Common myeloid progenitor, CD34-positive (primary cell): ENCODE results near the gene KDELR3. TPM values are rescaled to one million over a fixed set of nuclear protein-coding genes. Genes with fewer than 3 reads are reported as not detected.

Experiments used
- CTCF ChIA-PET: fragments of 350-600 bp; sonication (Branson Sonifier 250); formaldehyde crosslinking; loops from one replicate; lab custom pipeline; 2021; ENCODE audit warnings: antibody characterized with exemption; lab: Charles Lee
- POLR2A ChIA-PET: fragments of 350-600 bp; sonication (Branson Sonifier 250); formaldehyde crosslinking; loops from one replicate; lab custom pipeline; 2021; ENCODE audit warnings: antibody characterized with exemption; lab: Charles Lee
- DNase-seq, 3 donors: peaks; one replicate each; pipeline versions ENCODE4 v3.0.0 to v3.0.0-alpha.2; 2013
- H3K27ac ChIP-seq, 2 experiments: 1 replicate in 1 of 2; 2 replicates in 1 of 2; pipeline ENCODE4 v1.7.0; 2013; ENCODE audit warnings: inconsistent platforms in 2 of 2, low read length in 2 of 2, mild to moderate bottlenecking in 2 of 2, low read depth in 1 of 2, moderate library complexity in 1 of 2; ENCODE audit not compliant: severe bottlenecking in 2 of 2, insufficient read depth in 1 of 2, poor library complexity in 1 of 2
- H3K27me3 ChIP-seq, 5 experiments: replicated peaks in 2 of 5; 1 replicate in 3 of 5; 2 replicates in 2 of 5; pipeline versions ENCODE4 v1.6.1 to v1.7.0; 2013; ENCODE audit warnings: low read length in 4 of 5, mild to moderate bottlenecking in 2 of 5, moderate library complexity in 2 of 5, inconsistent platforms in 1 of 5; ENCODE audit not compliant: insufficient read depth in 5 of 5, control insufficient read depth in 4 of 5
- H3K36me3 ChIP-seq, 4 experiments: 1 replicate in 2 of 4; 2 replicates in 2 of 4; pipeline versions ENCODE4 v1.6.1 to v1.7.0; 2013; ENCODE audit warnings: low read length in 3 of 4, control low read depth in 1 of 4, mild to moderate bottlenecking in 1 of 4; ENCODE audit not compliant: control insufficient read depth in 4 of 4, insufficient read depth in 4 of 4
- H3K4me1 ChIP-seq, 4 experiments: 1 replicate in 3 of 4; 2 replicates in 1 of 4; pipeline versions ENCODE4 v1.6.1 to v1.7.1; 2013; ENCODE audit warnings: low read length in 3 of 4, mild to moderate bottlenecking in 3 of 4, control low read depth in 1 of 4, inconsistent platforms in 1 of 4, moderate library complexity in 1 of 4; ENCODE audit not compliant: control insufficient read depth in 4 of 4, insufficient read depth in 4 of 4; ENCODE audit errors: control extremely low read depth in 1 of 4
- H3K4me3 ChIP-seq, 7 experiments: 1 replicate in 4 of 7; 2 replicates in 3 of 7; pipeline versions ENCODE4 v1.5.1 to v1.7.0; 2013; ENCODE audit warnings: mild to moderate bottlenecking in 7 of 7, low read length in 6 of 7, moderate library complexity in 6 of 7, inconsistent platforms in 2 of 7, low read depth in 2 of 7, control low read depth in 1 of 7; ENCODE audit not compliant: insufficient read depth in 4 of 7, control insufficient read depth in 1 of 7; ENCODE audit errors: extremely low read depth in 1 of 7
- H3K9me3 ChIP-seq, 5 experiments: 1 replicate in 4 of 5; 2 replicates in 1 of 5; pipeline versions ENCODE4 v1.6.1 to v1.7.1; 2013; ENCODE audit warnings: low read length in 4 of 5, mild to moderate bottlenecking in 2 of 5, inconsistent platforms in 1 of 5, low read depth in 1 of 5, moderate library complexity in 1 of 5; ENCODE audit not compliant: control insufficient read depth in 4 of 5, insufficient read depth in 2 of 5; ENCODE audit errors: control extremely low read depth in 1 of 5
- WGBS: methylation state at CpG from one replicate; pipeline ENCODE4 v1.1.5; 2013; ENCODE audit not compliant: insufficient coverage; 5-methylcytosine and 5-hydroxymethylcytosine counted together
- polyA plus RNA-seq: library from polyadenylated mRNA; unstranded; fragments of 120-200 nt; gene quantifications from one replicate; pipeline ENCODE4 v1.2.1, GENCODE V29; 2013

The KDELR3 gene
- 2.0 TPM for polyA plus RNA-seq

- Histone ChIP-seq H3K27me3 (peaks cover 0 to 29% (median 17%) of the 10 kb centered on the region in 5 experiments), H3K9me3 (no peaks in the 10 kb centered on the region), H3K36me3 (no peaks in the 10 kb centered on the region), H3K4me3 (peak within 1 kb of the TSS; percentile 15 to 78 (median 58)), H3K27ac (peak within 1 kb of the TSS in 1 of 2 experiments; percentile 43), H3K4me1 (peaks cover 0 to 20% (median 17%) of the 10 kb centered on the region in 4 experiments)
- WGBS, result 1% methylated on average over 48 of the region's 53 CpGs
- ChIA-PET POLR2A (no interaction called here), CTCF (interaction anchor here (1.2 to 1.5 kb wide), 3 partner anchors 14 to 123 kb away, joined by 3 to 4 read pairs (median 3); no protein-coding TSS in a partner anchor)
- peak in 2 of 3 donors; percentile 51 to 64 for DNase-seq
Measured at GRCh38 chr22:38467904-38468442, at the start of gene KDELR3. TSS of gene KDELR3 (plus strand) at chr22:38468096. CDS start at chr22:38468234, 138 bp downstream.

GRCh38 chr22:38418589-38418988 lies 49.3 kb upstream of the KDELR3 start:
- no peaks in the 10 kb centered on the region for H3K27me3 ChIP-seq
- H3K27ac ChIP-seq, result no peak overlapping the region
- DNase-seq, result no peak
- H3K9me3 ChIP-seq, result no peaks in the 10 kb centered on the region
- CTCF ChIA-PET, result no interaction called here
- H3K4me1 ChIP-seq, result peaks cover 0 to 5% (median 0%) of the 10 kb centered on the region in 4 experiments
- 96% methylated on average over 14 of the region's 14 CpGs for WGBS
- POLR2A ChIA-PET, result no interaction called here
- H3K36me3 ChIP-seq, result no peaks in the 10 kb centered on the region
- H3K4me3 ChIP-seq, result no peak overlapping the region

GRCh38 chr22:38419121-38419857 lies 48.6 kb upstream of the KDELR3 start:
- Histone ChIP-seq H3K36me3 (no peaks in the 10 kb centered on the region), H3K27me3 (no peaks in the 10 kb centered on the region), H3K4me3 (no peak overlapping the region), H3K9me3 (no peaks in the 10 kb centered on the region), H3K4me1 (peaks cover 0 to 7% (median 0%) of the 10 kb centered on the region in 4 experiments), H3K27ac (no peak overlapping the region)
- CTCF ChIA-PET, result interaction anchor here (0.9 kb wide), 1 partner anchor 18 kb away, joined by 3 read pairs; no protein-coding TSS in a partner anchor
- no peak for DNase-seq
- WGBS, result 98% methylated on average over 11 of the region's 14 CpGs
- POLR2A ChIA-PET, result no interaction called here

GRCh38 chr22:38419858-38420160 lies 48.1 kb upstream of the KDELR3 start:
- no peak overlapping the region for H3K27ac ChIP-seq
- H3K4me1 ChIP-seq, result peaks cover 0 to 7% (median 0%) of the 10 kb centered on the region in 4 experiments
- ChIA-PET CTCF (interaction anchor here (0.9 to 1.1 kb wide), 2 partner anchors 9 to 18 kb away, joined by 3 to 4 read pairs; no protein-coding TSS in a partner anchor), POLR2A (no interaction called here)
- no peak overlapping the region for H3K4me3 ChIP-seq
- DNase-seq, result no peak
- no peaks in the 10 kb centered on the region for H3K27me3 ChIP-seq
- H3K9me3 ChIP-seq, result no peaks in the 10 kb centered on the region
- 92% methylated on average over 8 of the region's 8 CpGs for WGBS
- no peaks in the 10 kb centered on the region for H3K36me3 ChIP-seq

- no peaks in the 10 kb centered on the region for H3K36me3 ChIP-seq
- no peak for DNase-seq
- H3K4me1 ChIP-seq, result peaks cover 0 to 7% (median 0%) of the 10 kb centered on the region in 4 experiments
- H3K4me3 ChIP-seq, result no peak overlapping the region
- ChIA-PET POLR2A (no interaction called here), CTCF (interaction anchor here (0.7 to 1.1 kb wide), 2 partner anchors 8 to 297 kb away, joined by 3 to 4 read pairs; no protein-coding TSS in a partner anchor)
- no peaks in the 10 kb centered on the region for H3K27me3 ChIP-seq
- WGBS, result 100% methylated on average over 3 of the region's 4 CpGs
- H3K27ac ChIP-seq, result no peak overlapping the region
- no peaks in the 10 kb centered on the region for H3K9me3 ChIP-seq
Measured at GRCh38 chr22:38420734-38421133, 47.2 kb upstream of the KDELR3 start.

GRCh38 chr22:38422611-38423511 lies 45.0 kb upstream of the KDELR3 start:
- WGBS, result 95% methylated on average over 14 of the region's 21 CpGs
- no peak for DNase-seq
- H3K4me1 ChIP-seq, result peaks cover 0 to 3% (median 0%) of the 10 kb centered on the region in 4 experiments
- H3K27ac ChIP-seq, result no peak overlapping the region
- H3K9me3 ChIP-seq, result no peaks in the 10 kb centered on the region
- POLR2A ChIA-PET, result no interaction called here
- H3K4me3 ChIP-seq, result no peak overlapping the region
- H3K27me3 ChIP-seq, result no peaks in the 10 kb centered on the region
- CTCF ChIA-PET, result no interaction called here
- no peaks in the 10 kb centered on the region for H3K36me3 ChIP-seq
